A673 (cell line): ENCODE results near the gene OGFOD1. TPM values are rescaled to one million over a fixed set of nuclear protein-coding genes. Genes with fewer than 3 reads are reported as not detected.

Source experiments
- BruUV-seq: library from RNA; stranded (reverse); fragments of 400-500 nt; replicated peaks from 2 replicates; lab custom pipeline; 2021; lab: Mats Ljungman, UMichigan
- CTCF ChIA-PET: fragments of 300-600 bp; sonication (Branson Sonifier 250); formaldehyde crosslinking; loops from one replicate; lab custom pipeline; 2022; ENCODE audit warnings: antibody characterized with exemption; lab: Charles Lee
- POLR2A ChIA-PET: fragments of 300-600 bp; sonication (Branson Sonifier 250); formaldehyde crosslinking; loops from one replicate; lab custom pipeline; 2022; ENCODE audit warnings: antibody characterized with exemption; ENCODE audit not compliant: low non-redundant PET; lab: Charles Lee
- DNase-seq: peaks from one replicate; pipeline ENCODE4 v3.0.0-alpha.2; 2015; ENCODE audit warnings: low spot score
- H3K27ac ChIP-seq: fragments of 200-600 bp; sonication (generic); 2 replicates; pipeline ENCODE4 v1.5.1; 2016; ENCODE audit warnings: mixed run types, low read depth, mild to moderate bottlenecking, mixed read lengths, antibody characterized with exemption, low read length; ENCODE audit not compliant: poor library complexity, severe bottlenecking
- H3K27me3 ChIP-seq: fragments of 200-600 bp; sonication (generic); replicated peaks from 2 replicates; pipeline ENCODE4 v1.6.1; 2017; ENCODE audit warnings: mixed run types, low read depth, mild to moderate bottlenecking, mixed read lengths, antibody characterized with exemption, low read length; ENCODE audit not compliant: insufficient read depth, poor library complexity
- H3K36me3 ChIP-seq: fragments of 200-600 bp; sonication (generic); 2 replicates; pipeline ENCODE4 v1.6.1; 2016; ENCODE audit warnings: mixed run types, mild to moderate bottlenecking, mixed read lengths, antibody characterized with exemption, low read length; ENCODE audit not compliant: insufficient read depth, poor library complexity, severe bottlenecking
- H3K4me1 ChIP-seq: fragments of 200-600 bp; sonication (generic); 2 replicates; pipeline ENCODE4 v1.6.1; 2017; ENCODE audit warnings: mixed run types, mild to moderate bottlenecking, mixed read lengths, antibody characterized with exemption, low read length; ENCODE audit not compliant: insufficient read depth, poor library complexity, severe bottlenecking
- H3K4me3 ChIP-seq: fragments of 200-600 bp; sonication (generic); 2 replicates; pipeline ENCODE4 v1.5.1; 2016; ENCODE audit warnings: low read depth, mixed run types, mild to moderate bottlenecking, mixed read lengths, low read length; ENCODE audit not compliant: poor library complexity, severe bottlenecking
- H3K9me3 ChIP-seq: fragments of 200-600 bp; sonication (generic); 2 replicates; pipeline ENCODE4 v1.6.1; 2016; ENCODE audit warnings: mixed run types, low read depth, mild to moderate bottlenecking, mixed read lengths, antibody characterized with exemption, low read length; ENCODE audit not compliant: poor library complexity, severe bottlenecking
- EZH2 ChIP-seq: fragments of 200-600 bp; sonication (generic); IDR thresholded peaks from 2 replicates; pipeline ENCODE4 v1.6.1; 2017; ENCODE audit warnings: borderline replicate concordance, low read depth, mild to moderate bottlenecking, mixed read lengths, antibody characterized with exemption, low read length; ENCODE audit not compliant: poor library complexity, severe bottlenecking
- intact Hi-C: fragments of 100-400 bp; cut with micrococcal nuclease; formaldehyde crosslinking; loops from one replicate; pipeline ENCODE4 v1.10.0; 2022; ENCODE audit not compliant: unreplicated experiment
- total RNA-seq: library from RNA; stranded (reverse); gene quantifications from 2 replicates; pipeline ENCODE4 v1.2.3, GENCODE V29; 2021
- TF ChIP-seq, protein P1 (sequence below): fragments of 300-800, 200-600 bp; sonication (generic); conservative IDR thresholded peaks from 2 replicates; pipeline ENCODE4 v1.5.1; 2017; ENCODE audit warnings: low read depth, mild to moderate bottlenecking, antibody characterized with exemption, low read length, moderate library complexity, mixed read lengths

OGFOD1 gene
- total RNA-seq, 1 experiment from 2014 or later, result 78.1 TPM

GRCh38 chr16:56475201-56475600 is 23.8 kb downstream of the OGFOD1 start:
- TF ChIP-seq EZH2, result no peak
- TF ChIP-seq, protein P1, sequence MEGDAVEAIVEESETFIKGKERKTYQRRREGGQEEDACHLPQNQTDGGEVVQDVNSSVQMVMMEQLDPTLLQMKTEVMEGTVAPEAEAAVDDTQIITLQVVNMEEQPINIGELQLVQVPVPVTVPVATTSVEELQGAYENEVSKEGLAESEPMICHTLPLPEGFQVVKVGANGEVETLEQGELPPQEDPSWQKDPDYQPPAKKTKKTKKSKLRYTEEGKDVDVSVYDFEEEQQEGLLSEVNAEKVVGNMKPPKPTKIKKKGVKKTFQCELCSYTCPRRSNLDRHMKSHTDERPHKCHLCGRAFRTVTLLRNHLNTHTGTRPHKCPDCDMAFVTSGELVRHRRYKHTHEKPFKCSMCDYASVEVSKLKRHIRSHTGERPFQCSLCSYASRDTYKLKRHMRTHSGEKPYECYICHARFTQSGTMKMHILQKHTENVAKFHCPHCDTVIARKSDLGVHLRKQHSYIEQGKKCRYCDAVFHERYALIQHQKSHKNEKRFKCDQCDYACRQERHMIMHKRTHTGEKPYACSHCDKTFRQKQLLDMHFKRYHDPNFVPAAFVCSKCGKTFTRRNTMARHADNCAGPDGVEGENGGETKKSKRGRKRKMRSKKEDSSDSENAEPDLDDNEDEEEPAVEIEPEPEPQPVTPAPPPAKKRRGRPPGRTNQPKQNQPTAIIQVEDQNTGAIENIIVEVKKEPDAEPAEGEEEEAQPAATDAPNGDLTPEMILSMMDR, result no peak
- no TSS peak for BruUV-seq
- CTCF ChIA-PET, result no interaction called here
- peaks cover 39% of the 10 kb centered on the region for H3K4me1 ChIP-seq
- POLR2A ChIA-PET, result no interaction called here
- H3K36me3 ChIP-seq, result peaks cover 72% of the 10 kb centered on the region
- H3K9me3 ChIP-seq, result no peaks in the 10 kb centered on the region
- H3K4me3 ChIP-seq, result no peak overlapping the region
- DNase-seq, result peak; percentile 93
- H3K27me3 ChIP-seq, result no peaks in the 10 kb centered on the region
- intact Hi-C loops, result no loop called here
- H3K27ac ChIP-seq, result peak overlapping the region; percentile 36

DNA sequence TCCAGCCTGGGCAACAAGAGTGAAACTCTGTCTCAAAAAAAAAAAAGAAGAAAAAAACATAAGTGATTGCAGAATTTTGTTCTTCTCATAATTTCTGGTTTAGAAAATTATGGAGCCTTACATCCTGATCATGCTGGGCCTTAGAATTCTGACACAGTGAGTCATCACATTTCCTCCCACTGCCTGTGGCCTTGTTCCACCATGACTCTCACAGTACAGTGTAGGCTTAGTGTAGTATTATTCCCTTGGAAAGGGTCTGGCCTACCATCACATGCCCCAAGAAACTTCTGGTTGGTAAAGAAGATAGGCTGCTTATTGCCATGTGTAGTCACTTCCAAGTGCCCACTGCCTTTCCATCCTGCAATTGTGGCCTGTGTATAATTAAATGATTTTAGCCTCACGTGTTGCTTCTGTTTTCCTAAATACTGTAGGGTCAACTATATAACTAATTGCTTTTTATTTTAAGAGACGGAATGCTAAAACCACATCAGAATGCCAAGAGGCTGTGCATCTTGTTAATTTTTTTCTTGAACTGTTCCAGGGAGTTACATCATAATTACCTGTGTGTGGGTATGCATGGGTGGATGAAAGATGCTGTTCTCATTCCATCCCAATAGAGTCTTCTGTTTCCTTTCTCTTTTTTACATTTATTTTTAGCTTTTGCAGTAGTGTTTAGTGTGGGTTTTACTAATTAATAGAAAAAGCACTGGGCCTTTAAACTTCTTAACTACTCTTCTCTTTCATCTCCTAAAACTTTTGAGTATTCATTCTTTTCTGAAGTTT is 25.9 kb downstream of the OGFOD1 start:
- no TSS peak for BruUV-seq
- peak; percentile 91 for DNase-seq
- Histone ChIP-seq H3K4me3 (no peak overlapping the region), H3K27ac (peak overlapping the region; percentile 57), H3K9me3 (no peaks in the 10 kb centered on the region), H3K4me1 (peaks cover 39% of the 10 kb centered on the region), H3K36me3 (peaks cover 51% of the 10 kb centered on the region), H3K27me3 (no peaks in the 10 kb centered on the region)
- CTCF ChIA-PET, result no interaction called here
- TF ChIP-seq, protein P1, result no peak
- no peak for TF ChIP-seq EZH2
- POLR2A ChIA-PET, result no interaction called here
- intact Hi-C loops, result no loop called here

DNA sequence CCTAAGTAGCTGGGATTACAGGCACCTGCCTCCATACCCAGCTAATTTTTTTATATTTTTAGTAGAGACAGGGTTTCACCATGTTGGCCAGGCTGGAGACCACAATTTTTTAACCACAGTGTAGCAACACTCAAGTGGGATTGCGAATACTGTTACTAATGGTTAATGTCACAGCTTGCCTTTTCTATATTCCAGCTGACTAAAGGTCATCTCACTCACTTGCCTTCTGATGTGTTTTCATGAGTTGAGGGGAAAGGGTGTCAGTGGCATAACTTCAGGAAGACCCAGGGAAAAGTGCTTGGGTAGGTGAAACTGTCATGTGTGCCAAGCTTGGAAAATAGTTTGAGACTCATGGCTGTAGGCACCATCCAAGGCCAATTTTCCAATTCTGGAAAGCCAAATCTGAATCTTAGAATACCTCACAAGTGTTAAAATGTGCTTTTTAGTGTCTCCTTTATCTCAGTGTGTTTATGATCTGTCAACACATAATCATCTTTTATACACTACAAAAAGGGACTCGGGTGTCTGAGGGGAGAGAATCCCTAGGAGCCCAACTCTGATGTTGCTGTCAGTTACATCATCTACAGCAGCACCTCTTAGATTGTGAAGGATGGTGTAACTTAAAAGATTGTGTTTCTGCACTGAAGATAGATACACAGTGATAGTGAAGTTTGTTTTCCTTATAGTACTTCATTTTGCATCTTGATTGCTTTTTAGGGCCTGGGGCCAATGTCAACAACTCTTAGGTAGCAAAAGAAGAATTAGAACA is 27.1 kb downstream of the OGFOD1 start:
- POLR2A ChIA-PET, result no interaction called here
- peak; percentile 24 for DNase-seq
- peaks cover 39% of the 10 kb centered on the region for H3K36me3 ChIP-seq
- peaks cover 39% of the 10 kb centered on the region for H3K4me1 ChIP-seq
- no peaks in the 10 kb centered on the region for H3K9me3 ChIP-seq
- peak overlapping the region; percentile 66 for H3K27ac ChIP-seq
- CTCF ChIA-PET, result interaction anchor here (0.7 kb wide), 1 partner anchor 160 kb away, joined by 3 read pairs; no protein-coding TSS in a partner anchor
- TF ChIP-seq EZH2, result no peak
- TF ChIP-seq, protein P1, result no peak
- no peak overlapping the region for H3K4me3 ChIP-seq
- intact Hi-C loops, result no loop called here
- no TSS peak for BruUV-seq
- H3K27me3 ChIP-seq, result no peaks in the 10 kb centered on the region
